GM21723 (cell line): ENCODE data around the gene UBE2E1.
A peak's percentile ranks its signal among the peaks of the same experiment; 100 is the strongest.

Source experiments
- ATAC-seq: cut with Tn5 transposase; IDR thresholded peaks from one replicate; pipeline ENCODE4 v1.9.1; 2021; ENCODE audit warnings: mild to moderate bottlenecking, moderate library complexity; ENCODE audit not compliant: unreplicated experiment

Gene UBE2E1

DNA sequence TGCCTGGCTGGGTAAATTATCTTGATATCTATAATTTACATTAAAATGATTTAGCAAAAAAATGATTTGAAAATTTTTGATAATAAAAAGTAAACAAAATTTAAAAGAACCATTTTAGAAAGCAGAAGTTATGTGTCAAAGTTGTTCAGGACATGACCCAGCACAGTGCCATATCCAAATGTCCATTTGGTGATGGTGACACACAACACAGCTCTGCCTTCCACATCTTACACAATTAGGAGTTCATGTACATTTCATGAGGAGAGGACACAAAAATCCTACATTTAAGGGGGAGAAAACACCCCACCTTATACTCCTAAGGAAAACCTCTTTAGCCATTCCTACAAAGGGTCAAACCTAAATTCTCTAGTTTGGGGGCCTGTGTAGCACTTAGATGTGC, 10.7 kb upstream of the UBE2E1 start:
- ATAC-seq, result no peak

DNA sequence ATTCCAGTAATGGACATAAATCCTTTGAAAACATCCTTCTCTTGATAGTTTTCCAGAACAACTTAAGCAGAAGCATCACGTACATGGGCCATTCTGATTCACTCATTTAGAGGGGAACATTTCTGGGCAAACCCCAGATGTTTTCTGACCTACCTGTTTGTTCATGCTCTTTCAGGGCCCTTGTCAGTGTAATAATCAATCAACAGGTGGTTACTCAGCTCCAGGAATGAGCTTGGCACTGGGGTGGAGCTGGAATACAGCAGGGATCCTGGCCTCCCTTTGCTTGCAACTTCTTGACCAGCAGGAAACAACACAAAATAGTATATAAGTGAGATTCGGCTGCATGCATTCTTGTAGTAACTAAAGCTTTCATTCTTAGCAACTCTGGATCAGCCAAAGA, 9.2 kb upstream of the UBE2E1 start:
- ATAC-seq, result no peak

DNA sequence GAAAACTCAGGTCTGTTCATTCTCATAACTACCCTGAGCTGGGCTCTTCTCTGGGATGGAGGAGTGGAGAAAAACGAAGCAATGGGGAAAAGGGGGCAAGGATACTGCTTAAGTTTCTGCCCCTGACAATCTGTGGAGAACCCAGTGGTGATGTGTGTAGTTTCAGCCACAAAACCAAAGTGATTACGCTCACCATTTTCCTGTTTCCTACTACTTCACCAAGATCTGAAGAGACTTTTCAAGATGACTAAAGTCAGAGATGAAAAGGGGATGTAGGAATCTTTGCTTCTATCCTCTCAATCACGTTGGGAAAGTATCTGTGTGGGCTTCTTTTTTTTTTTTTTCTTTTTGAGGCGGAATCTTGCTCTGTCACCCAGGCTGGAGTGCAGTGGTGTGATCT, 8.3 kb upstream of the UBE2E1 start:
- peak; percentile 88 for ATAC-seq

- ATAC-seq, result no peak
These were observed 7.3 kb upstream of the UBE2E1 start for GRCh38 chr3:23798456-23798855.

GRCh38 chr3:23798876-23799275, 6.9 kb upstream of the UBE2E1 start:
- ATAC-seq, result no peak

GRCh38 chr3:23800731-23801130, 5.0 kb upstream of the UBE2E1 start:
- ATAC-seq, result no peak

DNA sequence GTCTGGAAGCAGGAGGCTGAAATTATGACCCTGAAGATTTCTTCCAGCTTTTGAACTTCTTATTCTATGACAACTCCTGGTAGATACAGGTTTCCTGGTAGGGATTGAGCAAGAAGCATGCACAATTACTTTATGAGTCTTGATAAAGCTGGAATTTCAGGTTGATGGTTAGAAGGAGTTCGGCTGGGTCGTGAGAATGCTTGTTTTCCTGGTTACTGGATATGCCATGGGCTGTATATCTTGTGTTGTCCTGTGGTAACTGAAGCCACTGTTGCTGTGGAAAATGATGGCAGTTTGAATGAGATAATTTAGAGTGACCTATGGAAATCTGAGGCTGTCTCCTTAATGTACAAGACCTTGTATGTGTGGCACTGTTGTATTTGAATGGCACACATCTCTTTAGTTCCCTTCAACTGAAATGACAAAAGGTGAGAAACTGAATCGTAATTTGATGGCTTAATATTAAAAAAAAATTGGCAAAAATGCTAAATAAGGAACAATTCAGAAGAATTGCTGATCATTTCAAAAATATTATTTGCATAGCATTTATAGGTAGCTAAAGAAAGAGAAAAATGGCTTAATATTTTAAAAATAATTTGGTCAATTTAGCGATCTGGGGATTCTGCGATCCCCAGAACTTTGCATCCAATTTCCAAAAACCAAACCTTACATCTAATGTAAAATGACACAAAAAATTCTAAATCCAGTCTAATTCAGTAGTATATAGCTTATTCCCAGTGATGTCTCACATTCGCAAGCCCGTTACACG, 1.1 kb upstream of the UBE2E1 start:
- no peak for ATAC-seq

DNA sequence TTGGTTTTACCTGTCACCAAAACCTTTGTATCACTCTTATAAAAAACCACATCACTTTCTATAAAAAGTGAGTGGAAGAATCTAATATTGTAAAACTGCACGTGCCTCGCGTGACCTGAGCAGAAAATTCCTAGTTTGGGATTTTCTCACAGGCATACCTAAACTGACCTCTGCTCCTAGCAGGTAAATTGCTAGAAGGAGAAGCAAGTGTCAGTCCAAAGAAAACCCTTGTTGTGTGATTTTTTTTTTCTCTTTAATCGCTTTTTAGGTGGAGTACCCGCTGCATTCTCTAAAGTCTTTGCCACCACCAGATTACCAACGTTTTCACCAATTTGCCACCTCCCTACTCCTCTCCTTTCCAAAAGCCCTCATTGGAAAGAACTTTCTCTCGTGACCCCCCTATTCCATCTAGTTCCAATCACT, 534 bp upstream of the UBE2E1 start:
- ATAC-seq, result no peak

DNA sequence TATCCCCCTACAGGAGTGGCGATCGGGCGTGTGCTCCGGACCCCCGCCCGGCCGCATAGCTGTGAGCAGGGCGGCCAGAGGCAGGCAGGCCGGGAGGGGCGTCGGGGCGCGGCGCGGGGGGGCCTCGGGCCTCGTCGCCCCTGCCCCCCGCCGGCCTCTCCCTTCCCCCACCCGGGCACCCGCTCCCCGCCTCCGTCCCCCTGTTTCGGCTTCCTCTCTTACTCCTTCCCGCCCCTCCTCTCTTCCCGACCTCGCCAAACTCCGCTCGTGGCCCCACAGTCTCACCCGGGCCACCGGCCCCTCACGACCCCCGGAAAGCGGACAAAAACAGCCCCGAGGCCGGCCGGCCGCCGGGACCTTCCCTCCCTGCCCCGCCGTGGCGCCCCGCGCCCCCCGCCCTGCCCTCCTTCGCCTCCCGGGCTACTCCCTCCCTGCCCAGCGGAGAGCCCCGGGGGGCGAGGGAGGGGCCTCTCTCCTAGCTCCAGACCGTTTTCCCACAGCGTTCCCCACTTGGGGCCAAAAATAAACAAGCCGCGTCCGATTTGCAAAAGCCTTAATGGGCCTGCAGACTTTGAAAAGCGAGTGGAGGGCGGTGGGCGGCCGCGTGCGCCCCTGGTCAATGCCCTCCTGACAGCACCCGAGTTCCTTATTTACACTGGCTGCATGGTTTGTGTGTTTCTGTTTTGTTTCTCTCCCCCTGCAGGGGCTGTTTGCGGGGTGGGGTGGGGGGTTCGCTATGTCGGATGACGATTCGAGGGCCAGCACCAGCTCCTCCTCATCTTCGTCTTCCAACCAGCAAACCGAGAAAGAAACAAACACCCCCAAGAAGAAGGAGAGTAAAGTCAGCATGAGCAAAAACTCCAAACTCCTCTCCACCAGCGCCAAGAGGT, 1.0 kb downstream of the UBE2E1 start:
- ATAC-seq, result peak; percentile 3

DNA sequence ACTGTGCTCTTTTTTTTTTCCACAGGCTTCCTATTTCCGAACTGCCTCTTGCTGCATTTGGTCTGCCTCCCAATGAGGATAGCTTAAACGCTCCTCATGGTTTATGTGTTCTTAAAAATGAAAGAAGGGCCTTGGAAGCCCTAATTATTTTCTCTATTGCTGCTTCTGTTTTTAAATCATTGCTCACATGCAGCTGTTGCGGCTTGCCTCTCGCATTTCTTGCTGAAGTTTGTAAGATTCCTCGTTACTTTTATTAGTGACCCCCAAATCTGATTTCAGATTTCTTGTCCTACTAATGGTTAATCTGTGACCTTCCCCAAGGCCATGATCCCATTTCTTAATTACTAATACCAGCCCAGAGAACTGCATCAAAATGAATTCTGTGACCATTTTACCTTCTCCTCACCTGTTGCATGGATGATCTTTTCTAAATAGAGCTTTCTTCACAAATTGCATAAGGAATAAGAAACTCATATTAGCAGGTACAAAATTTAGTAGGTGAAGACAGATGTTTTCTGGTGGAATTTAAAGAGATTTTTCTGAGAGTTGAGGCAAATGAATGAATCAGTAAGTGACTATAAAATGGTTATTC, 1.8 kb downstream of the UBE2E1 start:
- no peak for ATAC-seq

GRCh38 chr3:23808525-23808924, 2.8 kb downstream of the UBE2E1 start:
- ATAC-seq, result no peak

DNA sequence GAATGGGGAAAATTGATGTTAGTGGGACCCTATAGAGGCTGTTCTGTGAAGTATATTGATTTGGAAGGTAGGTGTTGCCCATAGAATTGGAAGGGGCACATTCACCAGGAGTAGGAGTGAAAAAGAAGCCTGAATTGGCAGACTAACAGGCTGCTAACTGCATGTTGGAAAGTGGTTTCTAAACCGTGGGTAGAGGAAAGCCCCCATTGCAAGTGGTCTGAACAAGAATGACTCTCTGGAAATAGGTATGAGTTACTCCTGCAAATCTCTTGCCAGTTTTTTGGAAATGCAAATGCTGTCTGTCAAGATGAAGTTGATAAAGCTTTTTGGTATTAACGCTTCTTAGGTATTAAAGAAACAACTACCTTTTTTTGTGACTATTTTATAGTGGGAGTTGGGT, 3.5 kb downstream of the UBE2E1 start:
- no peak for ATAC-seq

- ATAC-seq, result no peak
These were observed 4.1 kb downstream of the UBE2E1 start for GRCh38 chr3:23809840-23810342.

DNA sequence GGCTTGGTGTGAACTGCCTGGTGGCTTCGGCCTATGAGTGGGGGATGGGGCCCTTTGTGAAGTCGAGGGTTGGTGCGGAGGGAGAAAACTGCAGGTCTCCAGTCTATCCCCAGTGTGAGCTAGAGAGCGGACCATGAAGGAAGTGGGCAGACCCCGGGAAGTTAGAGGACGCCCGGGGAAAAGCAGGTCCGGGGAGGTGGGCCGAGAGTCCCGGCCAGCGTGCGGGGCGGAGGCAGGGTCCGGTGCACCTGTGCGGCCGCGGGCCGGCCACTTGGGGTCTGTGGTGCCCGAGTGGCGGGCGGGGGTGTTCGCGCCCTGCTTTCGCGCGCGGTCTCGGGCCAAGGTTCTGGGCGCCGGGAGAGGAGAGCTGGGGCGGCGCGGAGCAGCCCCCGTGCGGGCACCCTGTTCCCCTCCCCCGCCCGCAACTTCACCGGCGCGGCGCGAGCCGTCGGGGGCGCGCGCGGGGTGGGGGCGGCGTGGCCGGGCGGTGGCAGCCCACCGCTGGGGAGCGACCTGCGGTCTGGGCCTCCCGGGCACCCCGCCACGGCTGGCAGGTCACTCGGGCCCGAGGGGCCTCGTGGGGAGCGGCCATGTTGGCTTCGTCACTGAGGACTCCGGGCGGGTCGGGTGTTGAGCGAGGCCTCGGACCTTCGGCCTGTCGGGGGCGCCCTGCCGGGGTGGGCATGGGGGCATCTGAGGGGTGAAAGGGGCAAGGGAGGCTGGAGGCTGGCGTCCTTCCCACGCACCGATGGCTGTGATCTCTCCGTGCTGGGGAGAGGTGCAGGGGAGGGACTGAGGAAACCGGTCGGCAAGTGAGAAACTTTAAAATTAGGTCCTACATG, 4.8 kb downstream of the UBE2E1 start:
- ATAC-seq, result peak; percentile 27

DNA sequence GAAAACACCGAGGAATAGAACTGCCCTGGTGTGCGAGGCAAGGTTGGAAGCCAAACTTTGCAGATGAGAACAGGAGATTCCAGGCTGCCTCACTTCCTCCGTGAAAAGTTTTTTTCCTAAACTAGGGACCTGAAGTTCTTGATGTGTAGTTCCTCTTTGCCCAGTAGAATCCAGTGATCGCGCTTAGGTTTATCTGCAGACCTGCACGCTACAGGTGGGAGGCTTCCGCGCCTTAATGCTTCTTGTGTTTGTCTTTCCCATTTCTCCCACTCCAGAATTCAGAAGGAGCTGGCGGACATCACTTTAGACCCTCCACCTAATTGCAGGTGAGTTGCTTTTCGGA, 5.4 kb downstream of the UBE2E1 start:
- ATAC-seq, result peak; percentile 2

- peak; percentile 48 for ATAC-seq
These were observed 6.2 kb downstream of the UBE2E1 start for GRCh38 chr3:23811919-23812318.

- ATAC-seq, result no peak
These were observed 10.1 kb downstream of the UBE2E1 start for GRCh38 chr3:23815879-23816278.

DNA sequence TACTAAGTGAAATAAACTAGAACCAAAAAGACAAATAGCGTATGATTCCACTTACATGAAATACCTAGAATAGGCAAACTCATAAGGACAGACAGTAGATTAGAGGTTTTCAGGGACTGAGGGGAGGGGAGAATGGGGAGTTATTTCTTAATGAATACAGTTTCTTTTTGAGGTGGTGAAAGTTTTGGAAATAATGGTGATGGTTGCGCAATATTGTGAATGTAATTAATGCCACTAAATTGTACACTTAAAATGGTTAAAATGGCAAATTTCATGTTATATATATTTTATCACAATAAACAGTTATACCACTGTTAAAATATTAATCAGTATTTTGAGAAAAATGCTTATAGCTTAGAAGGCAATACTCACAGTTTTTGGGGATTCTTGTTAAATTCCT, 11.0 kb downstream of the UBE2E1 start:
- ATAC-seq, result no peak

DNA sequence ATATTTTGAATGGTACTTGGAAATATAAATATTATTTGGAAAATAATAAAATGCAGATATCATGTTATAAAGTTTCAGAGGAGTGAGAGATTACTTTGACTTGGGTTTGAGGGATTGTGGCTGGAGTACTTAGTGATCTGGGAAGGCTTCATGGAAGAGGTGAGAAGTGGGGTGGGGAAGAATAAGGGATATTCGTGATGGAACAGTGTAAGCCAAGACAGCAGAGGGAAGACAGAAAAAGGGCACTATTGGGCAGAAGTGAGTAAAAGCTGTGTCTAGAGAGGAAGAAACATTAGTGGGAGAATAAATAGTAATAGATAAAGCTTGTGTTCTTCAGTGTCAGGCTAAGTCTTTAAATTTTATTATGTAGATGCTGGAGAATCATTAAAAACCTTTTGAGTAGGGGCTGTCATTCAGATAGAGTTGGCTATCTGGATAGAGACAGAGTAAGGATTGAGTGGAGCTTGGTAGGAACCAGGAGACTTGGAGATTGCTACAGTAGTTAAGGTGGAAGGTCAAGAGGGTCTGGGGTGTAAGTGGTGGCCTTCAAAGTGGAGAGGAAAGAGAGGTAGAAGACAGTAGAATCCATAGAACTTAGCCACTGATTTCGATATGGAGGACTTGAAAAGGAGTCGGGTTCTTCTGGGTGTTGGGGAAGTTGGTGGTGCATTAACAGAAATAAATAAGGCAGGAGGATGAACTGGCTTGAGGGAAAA, 11.9 kb downstream of the UBE2E1 start:
- ATAC-seq, result no peak
